GDM1 (cell line): ENCODE results near the gene HPGDS.
"Not testable (repeated sequence)": the region's sequence is repeated elsewhere in the genome, so short reads cannot be mapped to it uniquely, and the experiment has no call there.

Source experiments
- DNase-seq: peaks from one replicate; lab custom pipeline; 2025; lab: John Stamatoyannopoulos, UW

HPGDS gene

GRCh38 chr4:94319927-94320326 is 22.7 kb downstream of the HPGDS start:
- not testable (repeated sequence) for DNase-seq

GRCh38 chr4:94307231-94307871 is 35.3 kb downstream of the HPGDS start:
- DNase-seq: no peak

DNA sequence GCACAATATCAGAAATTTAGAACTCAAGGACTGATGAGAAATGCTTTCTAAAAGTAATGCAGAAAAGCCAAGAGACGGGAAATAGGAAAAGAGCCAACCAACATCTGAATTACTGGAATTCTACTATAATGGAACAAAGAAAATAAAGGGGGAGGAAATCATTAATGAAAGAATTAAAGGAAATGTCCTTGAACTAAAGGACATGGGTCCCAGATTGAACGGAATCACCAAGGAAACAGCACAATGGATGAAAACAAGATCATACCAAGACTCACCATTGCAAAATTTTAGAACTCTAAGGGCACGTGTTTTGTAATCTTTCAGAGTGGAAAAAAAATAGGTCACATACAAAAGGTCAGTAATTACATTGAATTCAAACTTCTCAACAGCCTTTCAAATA is 35.9 kb downstream of the HPGDS start:
- DNase-seq: no peak

GRCh38 chr4:94305466-94306225 is 37.0 kb downstream of the HPGDS start:
- DNase-seq: no peak

DNA sequence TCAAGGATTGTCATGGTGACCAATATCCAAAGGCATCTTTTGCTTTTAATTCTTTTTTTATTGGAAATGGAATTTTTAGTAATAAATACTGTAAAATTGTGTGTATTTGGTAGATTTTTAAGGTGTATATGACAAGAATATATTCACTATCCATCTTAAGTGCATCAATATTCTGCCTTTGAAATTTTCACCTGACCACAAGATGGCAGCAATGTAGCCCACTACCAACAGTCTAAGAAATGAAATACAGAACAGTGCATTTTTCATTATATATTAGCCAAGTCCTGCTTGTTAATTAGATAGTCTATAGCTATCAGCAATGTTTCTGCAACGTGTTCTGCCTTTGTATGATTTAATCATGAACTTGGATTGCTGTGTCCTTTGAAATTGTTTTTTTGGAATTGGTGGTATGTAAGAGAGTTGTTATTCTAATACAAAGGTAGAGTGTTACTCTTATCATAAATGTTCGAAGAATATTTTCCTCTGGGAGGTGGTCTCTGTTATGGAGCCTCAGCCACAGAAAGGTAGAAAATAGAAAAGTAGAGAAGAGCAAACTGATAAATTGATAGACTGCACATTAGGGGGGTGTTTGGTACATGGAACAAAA is 38.2 kb downstream of the HPGDS start:
- peak; percentile 9 for DNase-seq

DNA sequence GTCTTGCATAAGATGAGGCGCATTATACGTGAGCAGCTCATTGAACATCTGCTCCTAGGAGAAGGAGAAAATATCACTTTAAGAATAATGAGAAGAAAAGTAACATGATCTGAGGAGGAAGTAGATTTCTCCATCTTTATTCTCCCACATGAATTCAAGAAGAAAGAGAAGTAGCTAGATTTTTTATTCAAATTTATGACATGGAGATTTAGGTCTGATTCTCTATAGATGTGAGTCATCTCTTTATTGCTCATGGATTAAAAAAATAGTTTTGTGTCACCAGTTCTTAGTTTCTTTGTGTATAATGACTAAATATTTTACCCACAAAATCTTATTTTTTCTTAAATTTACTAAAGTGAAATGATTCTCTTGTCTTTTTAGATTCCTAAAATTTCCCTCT is 40.4 kb downstream of the HPGDS start:
- DNase-seq: no peak

- DNase-seq: no peak
These were observed 43.8 kb downstream of the HPGDS start for GRCh38 chr4:94298725-94299252.

- not testable (repeated sequence) for DNase-seq
These were observed 47.2 kb downstream of the HPGDS start for GRCh38 chr4:94295473-94295872.

- DNase-seq: not testable (repeated sequence)
These were observed 48.7 kb downstream of the HPGDS start for GRCh38 chr4:94293981-94294380.

GRCh38 chr4:94290245-94290644 is 52.4 kb downstream of the HPGDS start:
- DNase-seq: no peak

- DNase-seq: no peak
These were observed 57.0 kb downstream of the HPGDS start for GRCh38 chr4:94285666-94286065.

DNA sequence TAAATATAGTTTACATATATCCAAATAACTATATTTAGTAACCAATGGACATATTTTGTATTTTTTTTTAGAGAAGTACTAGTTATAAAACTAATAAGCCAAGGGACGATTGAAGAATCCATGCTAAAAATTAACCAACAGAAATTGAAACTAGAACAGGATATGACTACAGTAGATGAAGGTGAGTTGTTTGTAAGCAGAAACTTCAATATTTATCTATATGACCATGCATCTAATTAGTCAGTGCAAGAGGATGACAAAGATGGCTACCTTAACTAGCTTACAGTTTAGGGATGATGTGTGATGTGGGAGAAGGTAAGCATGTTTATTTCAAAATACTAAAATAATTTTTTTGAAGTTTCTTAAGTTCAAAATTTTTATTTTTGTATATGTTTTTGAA is 57.7 kb downstream of the HPGDS start:
- no peak for DNase-seq

DNA sequence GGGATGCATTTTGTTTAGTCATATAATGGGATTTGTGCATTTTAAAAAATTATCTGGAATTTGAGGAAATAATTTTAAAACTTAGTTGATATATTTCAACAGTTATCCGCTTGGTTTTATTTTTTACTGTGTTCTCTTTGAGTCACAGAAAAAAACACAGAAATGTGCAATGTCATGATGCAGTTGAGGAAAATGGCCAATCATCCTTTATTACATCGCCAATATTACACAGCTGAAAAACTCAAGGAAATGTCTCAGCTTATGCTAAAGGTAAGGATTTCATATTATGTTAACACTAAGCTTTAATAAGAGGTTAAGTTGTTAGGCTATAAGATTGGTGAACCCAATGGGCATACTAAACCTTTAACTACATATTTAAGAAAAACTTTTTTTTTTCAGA is 63.9 kb downstream of the HPGDS start:
- DNase-seq: no peak

DNA sequence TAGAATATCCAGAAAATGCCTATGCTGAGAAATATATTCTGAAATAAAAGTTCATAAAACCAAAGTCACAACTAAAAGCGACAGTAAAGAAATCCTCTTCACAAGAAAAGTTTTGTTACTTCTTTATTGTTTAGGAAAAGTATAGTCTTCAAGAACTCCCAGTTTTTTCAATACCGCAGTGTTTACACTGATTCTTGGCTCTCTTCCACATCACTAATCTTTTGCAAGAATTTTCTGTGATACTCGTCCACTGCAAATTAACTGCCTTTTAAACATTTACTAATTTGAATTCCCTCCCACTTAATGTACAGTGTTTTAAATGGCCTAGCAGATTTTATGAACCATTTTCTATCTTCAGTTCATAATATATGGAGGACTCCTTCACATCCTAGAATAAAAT is 65.1 kb downstream of the HPGDS start:
- no peak for DNase-seq

- DNase-seq: no peak
These were observed 66.4 kb downstream of the HPGDS start for GRCh38 chr4:94276204-94276603.

DNA sequence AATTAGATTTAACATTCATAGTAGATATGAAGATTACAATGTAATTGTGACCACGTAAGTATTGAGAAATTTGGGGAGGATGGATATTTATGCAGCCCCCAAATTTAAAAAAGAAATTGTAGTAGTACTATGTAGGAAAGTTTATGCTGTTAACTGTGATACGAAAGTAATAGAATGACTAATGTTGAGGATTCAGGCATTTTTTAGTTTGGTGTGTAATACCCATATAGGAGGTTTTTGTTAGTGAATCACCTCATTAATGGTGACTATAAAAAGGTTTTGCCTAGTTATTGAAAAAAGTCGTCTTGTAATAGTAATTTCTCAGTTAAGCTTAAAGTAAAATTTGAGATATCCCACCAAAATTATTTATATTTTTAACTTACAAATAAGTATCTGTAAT is 67.7 kb downstream of the HPGDS start:
- DNase-seq: no peak

GRCh38 chr4:94271248-94271647 is 71.4 kb downstream of the HPGDS start:
- DNase-seq: no peak

- DNase-seq: no peak
These were observed 75.6 kb downstream of the HPGDS start for GRCh38 chr4:94267037-94267436.

GRCh38 chr4:94262163-94263016 is 80.2 kb downstream of the HPGDS start:
- no peak for DNase-seq

DNA sequence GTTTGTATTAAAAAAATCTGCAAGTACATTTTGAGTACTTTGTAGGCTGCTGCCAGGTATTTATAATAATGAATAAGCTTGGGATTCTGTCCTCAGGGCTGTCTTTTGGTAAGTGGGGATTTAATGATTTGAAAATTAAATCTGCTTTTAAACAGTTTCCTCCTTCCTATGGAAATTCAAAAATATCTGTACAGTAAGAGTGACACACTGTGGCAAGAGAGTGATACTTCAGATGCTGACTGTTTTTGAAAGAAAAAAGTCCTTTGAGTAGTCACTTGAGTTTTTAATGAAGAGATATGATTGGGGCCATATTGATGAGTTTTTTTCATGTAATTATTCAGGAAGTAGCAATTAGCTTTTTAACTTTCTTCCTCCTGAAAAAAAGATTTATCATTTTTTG is 85.8 kb downstream of the HPGDS start:
- DNase-seq: no peak

DNA sequence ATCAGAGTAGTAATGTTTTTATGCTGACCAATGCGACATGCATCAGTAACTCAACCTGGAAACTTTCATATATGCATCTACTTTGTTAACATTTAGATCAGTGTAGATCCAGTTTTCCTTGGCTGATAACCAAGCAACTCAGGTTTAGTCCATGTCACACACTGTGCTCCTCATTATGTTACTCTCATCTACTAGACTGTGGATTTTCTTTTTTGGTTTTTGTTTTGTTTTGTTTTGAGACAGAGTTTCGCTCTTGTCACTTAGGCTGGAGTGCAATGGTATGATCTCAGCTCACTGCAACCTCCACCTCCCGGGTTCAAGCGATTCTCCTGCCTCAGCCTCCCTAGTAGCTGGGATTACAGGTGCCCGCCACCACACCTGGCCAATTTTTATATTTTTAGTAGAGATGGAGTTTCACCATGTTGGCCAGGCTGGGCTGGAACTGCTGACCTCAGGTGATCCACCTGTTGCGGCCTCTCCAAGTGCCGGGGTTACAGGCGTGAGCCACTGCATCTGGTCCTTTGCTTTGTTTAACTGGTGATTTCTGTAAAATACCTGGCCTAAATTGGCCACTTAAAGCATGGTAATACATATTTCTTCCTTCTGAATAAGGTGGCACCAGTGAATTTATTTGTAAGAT is 86.4 kb downstream of the HPGDS start:
- no peak for DNase-seq

- DNase-seq: no peak
These were observed 89.6 kb downstream of the HPGDS start for GRCh38 chr4:94253036-94253435.
